ENCODE measurements around the gene DERA.
A peak's percentile ranks its signal among the peaks of the same experiment; 100 is the strongest.

GRCh38 chr12:15982471-15982870, 71.3 kb downstream of the DERA start:
- TF ChIP-seq USF1 (CRISPR knock-in tag; IDR thresholded peaks at IDR 0.05) = no peak
- no peak for TF ChIP-seq POLR2A (conservative IDR thresholded peaks at IDR 0.05)
- no peak for TF ChIP-seq BMI1 (IDR thresholded peaks at IDR 0.05; ENCODE audit: low read length)
- no peak for TF ChIP-seq SRF (CRISPR knock-in tag; IDR thresholded peaks at IDR 0.05)
- peak in 1 of 3 experiments; percentile 40; a peak in 2 of 6 replicates for TF ChIP-seq CTCF (IDR thresholded peaks at IDR 0.05 in 2 of 3, conservative IDR thresholded peaks at IDR 0.05 in 1 of 3; ENCODE audit: insufficient read depth in 2 of 3, low read depth in 1 of 3, low read length in 3 of 3)

All from K562 (cell line).